Stimulated activated naive B cell treated with anti-CD40 and anti-IgM and Interleukin-4, amounts not matched to agents 10 μg/mL and 1 μg/mL and 100 μg/mL, for 72 hours (primary cell): ENCODE results near the gene AP2A2.

Experiments
- ATAC-seq, 2 donors: fragments of 150-1000 bp; cut with Tn5 transposase; replicated peaks; 2 replicates each; pipeline ENCODE4 v1.10.0; 2021; ENCODE audit warnings: moderate library complexity in 1 of 2
- DNase-seq: peaks from one replicate; pipeline ENCODE4 v3.0.0; 2021
- H3K27ac Mint-ChIP-seq: one replicate; pipeline ENCODE4 v1.8.0; 2022; ENCODE audit warnings: mild to moderate bottlenecking, mixed read lengths
- H3K27me3 Mint-ChIP-seq, 2 donors: one replicate each; pipeline ENCODE4 v1.8.0; 2022; ENCODE audit warnings: mixed read lengths in 2 of 2
- H3K36me3 Mint-ChIP-seq, 2 donors: one replicate each; pipeline ENCODE4 v1.8.0; 2022; ENCODE audit warnings: mixed read lengths in 2 of 2, mild to moderate bottlenecking in 1 of 2
- H3K4me1 Mint-ChIP-seq, 2 donors: one replicate each; pipeline ENCODE4 v1.8.0; 2022; ENCODE audit warnings: mixed read lengths in 2 of 2, mild to moderate bottlenecking in 1 of 2
- H3K4me3 Mint-ChIP-seq, 2 donors: one replicate each; pipeline ENCODE4 v1.8.0; 2022; ENCODE audit warnings: mild to moderate bottlenecking in 2 of 2, mixed read lengths in 2 of 2, moderate library complexity in 1 of 2
- H3K9me3 Mint-ChIP-seq, 2 donors: one replicate each; pipeline ENCODE4 v1.8.0; 2022; ENCODE audit warnings: mixed read lengths in 2 of 2, mild to moderate bottlenecking in 1 of 2

AP2A2 gene

DNA sequence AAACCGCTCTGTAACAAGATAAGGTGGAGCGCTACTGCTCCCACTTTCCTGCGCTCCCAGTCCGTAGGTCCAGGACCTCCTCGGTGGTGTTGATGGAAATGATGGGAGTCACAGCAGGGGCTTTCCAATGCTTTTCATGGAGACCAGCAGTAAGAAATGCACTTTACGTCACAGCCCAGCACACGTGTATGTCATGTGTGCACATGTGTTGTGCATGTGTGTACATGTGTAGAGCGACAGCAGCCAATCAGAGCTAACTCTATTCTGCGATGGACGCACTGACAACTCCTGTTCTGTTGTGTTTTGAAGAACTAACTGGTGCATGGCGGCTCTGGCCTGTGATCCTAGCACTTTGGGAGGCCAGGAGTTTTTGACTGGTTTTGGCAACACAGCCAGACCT, 16.3 kb upstream of the AP2A2 start:
- Mint-ChIP-seq H3K36me3 (peaks cover 9 to 17% of the 10 kb centered on the region in 2 donors), H3K4me1 (peaks cover 24 to 36% of the 10 kb centered on the region in 2 donors), H3K4me3 (peak overlapping the region; percentile 95 to 97), H3K27me3 (no peaks in the 10 kb centered on the region), H3K27ac (no peak overlapping the region), H3K9me3 (no peaks in the 10 kb centered on the region)
- no peak for ATAC-seq
- no peak for DNase-seq

- Mint-ChIP-seq H3K9me3 (no peaks in the 10 kb centered on the region), H3K27ac (peak overlapping the region; percentile 96), H3K36me3 (peaks cover 4 to 12% of the 10 kb centered on the region in 2 donors), H3K4me1 (peaks cover 24 to 36% of the 10 kb centered on the region in 2 donors), H3K27me3 (no peaks in the 10 kb centered on the region), H3K4me3 (peak overlapping the region; percentile 95 to 97)
- ATAC-seq: peak in 1 of 2 donors; percentile 26
- no peak for DNase-seq
Measured at GRCh38 chr11:910044-910588, 15.6 kb upstream of the AP2A2 start.

DNA sequence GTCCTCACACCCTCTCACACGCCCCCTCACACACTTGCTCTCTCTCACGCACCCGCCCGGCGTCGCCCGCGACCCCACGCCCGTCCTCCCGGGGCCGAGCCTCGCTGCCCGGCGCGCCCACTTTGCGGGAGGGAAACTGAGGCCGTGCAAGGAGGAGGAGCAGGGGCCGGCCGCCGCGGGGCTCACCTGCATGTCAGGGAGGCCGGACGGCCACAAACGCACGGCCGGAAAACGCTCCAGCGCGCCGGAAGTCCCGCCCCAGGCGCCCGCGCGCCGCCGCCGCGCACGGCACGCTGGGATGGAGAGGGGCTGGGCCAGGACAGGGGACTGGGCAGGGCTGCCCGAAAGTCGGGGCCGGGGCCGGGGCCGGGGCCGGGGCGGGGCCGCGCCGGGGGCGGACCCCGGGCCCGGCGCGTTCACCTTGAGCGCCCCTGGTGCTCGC, 15.1 kb upstream of the AP2A2 start, which contains the start of gene CHID1:
TSS of gene CHID1 (minus strand) at position 222 of the 442 bp plus-strand sequence. CDS start 5,994 bp downstream, outside the sequence.
- H3K36me3 Mint-ChIP-seq: peaks cover 2 to 10% of the 10 kb centered on the region in 2 donors
- peaks cover 22 to 36% of the 10 kb centered on the region in 2 donors for H3K4me1 Mint-ChIP-seq
- H3K4me3 Mint-ChIP-seq: peak within 1 kb of the TSS; percentile 95 to 97
- DNase-seq: peak; percentile 89
- no peaks in the 10 kb centered on the region for H3K27me3 Mint-ChIP-seq
- peak within 1 kb of the TSS; percentile 96 for H3K27ac Mint-ChIP-seq
- ATAC-seq: peak; percentile 91 to 93
- H3K9me3 Mint-ChIP-seq: no peaks in the 10 kb centered on the region

DNA sequence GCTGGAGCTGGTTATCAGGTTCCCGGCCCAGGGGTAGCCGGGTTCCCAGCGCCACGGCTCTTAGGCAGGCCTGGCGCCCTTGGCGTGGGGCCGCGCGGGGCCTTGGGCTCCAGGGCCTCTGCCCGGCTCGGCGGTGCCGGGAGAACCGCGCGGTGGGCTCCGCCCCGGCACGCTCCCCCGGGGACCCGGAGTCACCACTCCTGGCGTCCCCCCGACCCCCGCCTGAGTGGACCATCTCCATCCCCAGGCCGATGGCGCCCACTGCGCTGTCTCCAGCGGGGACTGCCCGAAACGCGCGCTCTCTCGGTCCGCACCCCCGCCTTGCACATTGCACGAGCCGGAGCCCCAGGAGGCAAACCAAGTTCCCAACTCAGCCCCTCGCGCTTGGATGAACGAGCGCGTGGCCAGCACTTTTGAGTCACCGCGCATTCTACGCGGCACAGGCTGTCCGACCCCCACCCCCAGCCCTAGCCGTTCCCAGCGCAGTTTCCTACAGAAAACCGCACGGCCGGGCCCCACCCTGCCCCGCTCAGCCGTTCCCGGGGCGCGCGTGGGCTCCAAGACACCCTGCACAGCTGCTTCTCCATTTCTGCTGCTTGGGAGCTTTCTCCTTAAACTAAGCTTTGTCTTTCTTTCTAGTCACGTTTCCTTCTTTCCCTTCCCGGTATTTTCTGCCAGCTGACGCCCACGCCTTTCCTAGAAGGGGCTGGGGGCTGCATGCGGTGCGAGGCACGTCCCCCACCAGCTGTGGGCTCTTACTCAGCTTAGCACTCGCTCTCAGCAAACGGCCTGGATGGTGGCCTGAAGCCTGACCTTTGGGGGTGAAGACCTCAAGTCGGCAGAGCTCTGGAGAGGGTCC, 14.4 kb upstream of the AP2A2 start:
- H3K9me3 Mint-ChIP-seq: no peaks in the 10 kb centered on the region
- DNase-seq (no peak), ATAC-seq (peak; percentile 47 to 52)
- H3K4me1 Mint-ChIP-seq: peaks cover 21 to 36% of the 10 kb centered on the region in 2 donors
- H3K36me3 Mint-ChIP-seq: peaks cover 1 to 8% of the 10 kb centered on the region in 2 donors
- peak overlapping the region; percentile 86 for H3K27ac Mint-ChIP-seq
- peak overlapping the region; percentile 91 for H3K4me3 Mint-ChIP-seq
- no peaks in the 10 kb centered on the region for H3K27me3 Mint-ChIP-seq

DNA sequence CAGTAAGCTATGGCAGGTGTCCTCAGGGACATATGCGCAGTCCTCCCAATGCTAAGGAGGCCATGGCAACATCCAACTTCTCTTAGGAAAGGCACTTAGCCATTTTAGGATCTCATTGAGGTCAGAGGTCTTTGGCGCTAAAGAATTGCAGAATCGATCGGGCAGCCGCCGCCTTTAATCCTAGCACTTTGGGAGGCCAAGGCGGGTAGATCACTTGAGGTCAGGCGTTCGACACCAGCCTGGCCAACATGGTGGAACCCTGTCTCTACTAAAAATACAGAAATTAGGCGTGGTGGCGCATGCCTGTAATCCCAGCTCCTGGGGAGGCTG, 13.8 kb upstream of the AP2A2 start:
- Mint-ChIP-seq H3K4me3 (peak overlapping the region; percentile 91), H3K36me3 (peaks cover 1 to 8% of the 10 kb centered on the region in 2 donors), H3K4me1 (peaks cover 21 to 36% of the 10 kb centered on the region in 2 donors), H3K9me3 (no peaks in the 10 kb centered on the region), H3K27me3 (no peaks in the 10 kb centered on the region), H3K27ac (peak overlapping the region; percentile 86)
- no peak for ATAC-seq
- no peak for DNase-seq

DNA sequence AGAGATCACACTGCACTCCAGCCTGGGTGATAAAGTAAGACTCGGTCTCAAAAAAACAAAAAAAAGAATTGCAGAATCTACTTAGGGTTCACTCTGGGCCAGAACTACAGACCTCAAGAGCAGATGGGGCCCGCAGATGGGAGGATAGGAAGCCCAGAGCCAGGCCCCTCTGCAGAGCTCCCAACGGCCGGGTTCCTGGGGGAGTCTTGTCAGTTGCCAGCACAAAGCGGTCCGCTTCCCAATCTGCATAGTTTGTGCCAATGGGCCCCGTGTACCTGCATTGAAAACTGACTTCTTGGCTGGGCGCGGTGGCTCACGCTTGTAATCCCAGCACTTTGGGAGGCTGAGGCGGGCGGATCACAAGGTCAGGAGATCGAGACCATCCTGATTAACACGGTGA, 13.4 kb upstream of the AP2A2 start:
- Mint-ChIP-seq H3K4me3 (no peak overlapping the region), H3K27ac (no peak overlapping the region), H3K36me3 (peaks cover 1 to 8% of the 10 kb centered on the region in 2 donors), H3K9me3 (no peaks in the 10 kb centered on the region), H3K4me1 (peaks cover 21 to 32% of the 10 kb centered on the region in 2 donors), H3K27me3 (no peaks in the 10 kb centered on the region)
- no peak for ATAC-seq
- no peak for DNase-seq

DNA sequence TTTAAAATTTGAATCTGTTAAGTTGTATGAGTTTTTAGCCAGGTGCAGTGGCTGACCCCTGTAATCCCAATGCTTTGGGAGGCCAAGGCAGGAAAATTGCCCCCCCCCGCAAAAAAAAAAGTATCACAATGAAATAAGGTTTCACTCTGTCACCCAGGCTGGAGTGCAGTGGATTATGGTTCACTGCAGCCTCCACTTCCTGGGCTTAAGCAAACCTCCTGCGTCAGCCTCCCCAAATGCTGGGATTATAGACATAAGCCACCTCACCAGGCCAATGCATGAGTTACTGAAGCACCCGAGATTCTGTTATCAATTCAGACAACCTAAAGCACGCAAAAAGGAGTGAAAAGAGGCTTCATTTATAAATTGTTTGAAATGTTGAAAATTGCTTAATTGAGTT, 12.6 kb upstream of the AP2A2 start:
- H3K4me1 Mint-ChIP-seq: peaks cover 14 to 24% of the 10 kb centered on the region in 2 donors
- no peak overlapping the region for H3K27ac Mint-ChIP-seq
- DNase-seq (no peak), ATAC-seq (no peak)
- H3K27me3 Mint-ChIP-seq: no peaks in the 10 kb centered on the region
- H3K36me3 Mint-ChIP-seq: peaks cover 0 to 5% of the 10 kb centered on the region in 2 donors
- H3K9me3 Mint-ChIP-seq: no peaks in the 10 kb centered on the region
- H3K4me3 Mint-ChIP-seq: no peak overlapping the region

DNA sequence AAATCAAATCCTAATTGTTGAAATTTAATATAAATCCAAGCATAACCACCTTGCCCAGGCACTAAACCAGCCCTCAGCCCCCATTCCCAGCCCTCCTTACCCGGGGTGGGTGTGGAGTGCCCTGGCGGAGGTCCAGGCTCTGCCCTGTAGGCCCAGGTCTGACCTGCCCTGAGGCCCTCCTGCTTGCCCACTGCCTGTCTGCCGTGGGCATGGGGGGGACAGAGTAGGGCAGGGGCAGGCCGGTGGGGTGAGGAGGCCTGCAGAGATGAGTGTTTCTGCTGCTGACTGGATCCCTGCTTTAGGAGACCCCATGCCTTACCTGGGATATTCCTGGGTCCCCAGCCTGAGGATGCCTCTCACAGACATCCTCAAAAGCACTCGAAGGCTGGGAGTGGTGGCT, 11.5 kb upstream of the AP2A2 start:
- ATAC-seq (no peak), DNase-seq (no peak)
- Mint-ChIP-seq H3K4me3 (no peak overlapping the region), H3K9me3 (no peaks in the 10 kb centered on the region), H3K36me3 (peaks cover 0 to 1% of the 10 kb centered on the region in 2 donors), H3K27ac (no peak overlapping the region), H3K4me1 (peaks cover 6 to 13% of the 10 kb centered on the region in 2 donors), H3K27me3 (no peaks in the 10 kb centered on the region)

- Mint-ChIP-seq H3K9me3 (no peaks in the 10 kb centered on the region), H3K4me3 (no peak overlapping the region), H3K27me3 (no peaks in the 10 kb centered on the region), H3K4me1 (peaks cover 3 to 6% of the 10 kb centered on the region in 2 donors), H3K36me3 (no peaks in the 10 kb centered on the region), H3K27ac (no peak overlapping the region)
- no peak for ATAC-seq
- DNase-seq: no peak
Measured at GRCh38 chr11:914747-915501, 10.7 kb upstream of the AP2A2 start.

- Mint-ChIP-seq H3K27me3 (no peaks in the 10 kb centered on the region), H3K27ac (peak overlapping the region; percentile 47), H3K9me3 (no peaks in the 10 kb centered on the region), H3K4me3 (no peak overlapping the region), H3K4me1 (no peaks in the 10 kb centered on the region), H3K36me3 (no peaks in the 10 kb centered on the region)
- DNase-seq (no peak), ATAC-seq (no peak)
Measured at GRCh38 chr11:917426-917825, 8.2 kb upstream of the AP2A2 start.

DNA sequence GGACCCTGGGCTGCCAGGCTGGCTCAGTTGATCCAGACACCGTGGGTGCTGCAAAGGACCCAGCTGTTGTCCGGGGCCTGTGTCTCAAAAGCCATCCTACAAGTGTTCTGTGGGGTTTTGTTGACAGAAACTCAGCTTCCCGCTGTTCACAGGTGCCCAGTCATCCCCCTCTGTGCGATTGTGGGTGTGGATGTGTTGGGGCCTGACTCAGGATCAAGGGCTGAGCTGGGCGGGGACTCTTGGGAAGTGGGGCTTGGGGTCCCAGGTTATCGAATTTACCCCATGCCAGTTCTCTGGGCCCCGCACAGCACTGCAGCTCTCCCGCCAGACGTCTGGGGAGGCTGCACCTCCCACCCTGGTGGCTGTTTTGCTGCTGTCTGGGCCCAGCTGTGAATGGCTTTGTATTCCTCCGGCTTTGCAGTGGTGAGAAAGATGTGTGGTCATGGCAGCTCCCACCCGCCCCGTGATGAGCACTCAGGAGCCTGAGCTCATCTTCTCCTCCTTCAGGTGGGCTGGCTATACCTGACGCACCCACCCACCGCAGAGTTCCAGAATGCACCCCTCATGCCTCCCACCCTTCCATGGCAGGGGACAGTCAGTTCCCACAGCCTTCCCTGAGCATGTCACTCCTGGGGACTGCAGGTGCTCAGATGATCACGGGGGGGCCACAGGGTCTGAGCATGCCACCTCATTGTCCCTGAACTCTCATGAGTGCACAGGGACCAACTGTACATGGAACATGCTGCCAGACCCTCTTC, 3.6 kb upstream of the AP2A2 start:
- no peak overlapping the region for H3K27ac Mint-ChIP-seq
- ATAC-seq (no peak), DNase-seq (no peak)
- H3K9me3 Mint-ChIP-seq: no peaks in the 10 kb centered on the region
- H3K4me3 Mint-ChIP-seq: no peak overlapping the region
- H3K36me3 Mint-ChIP-seq: no peaks in the 10 kb centered on the region
- H3K4me1 Mint-ChIP-seq: peaks cover 8% of the 10 kb centered on the region in 2 donors
- H3K27me3 Mint-ChIP-seq: no peaks in the 10 kb centered on the region

- Mint-ChIP-seq H3K36me3 (peaks cover 2 to 3% of the 10 kb centered on the region in 2 donors), H3K9me3 (no peaks in the 10 kb centered on the region), H3K4me3 (no peak overlapping the region), H3K27ac (no peak overlapping the region), H3K27me3 (no peaks in the 10 kb centered on the region), H3K4me1 (peaks cover 14 to 25% of the 10 kb centered on the region in 2 donors)
- ATAC-seq: no peak
- no peak for DNase-seq
Measured at GRCh38 chr11:923691-924405, 1.8 kb upstream of the AP2A2 start.

DNA sequence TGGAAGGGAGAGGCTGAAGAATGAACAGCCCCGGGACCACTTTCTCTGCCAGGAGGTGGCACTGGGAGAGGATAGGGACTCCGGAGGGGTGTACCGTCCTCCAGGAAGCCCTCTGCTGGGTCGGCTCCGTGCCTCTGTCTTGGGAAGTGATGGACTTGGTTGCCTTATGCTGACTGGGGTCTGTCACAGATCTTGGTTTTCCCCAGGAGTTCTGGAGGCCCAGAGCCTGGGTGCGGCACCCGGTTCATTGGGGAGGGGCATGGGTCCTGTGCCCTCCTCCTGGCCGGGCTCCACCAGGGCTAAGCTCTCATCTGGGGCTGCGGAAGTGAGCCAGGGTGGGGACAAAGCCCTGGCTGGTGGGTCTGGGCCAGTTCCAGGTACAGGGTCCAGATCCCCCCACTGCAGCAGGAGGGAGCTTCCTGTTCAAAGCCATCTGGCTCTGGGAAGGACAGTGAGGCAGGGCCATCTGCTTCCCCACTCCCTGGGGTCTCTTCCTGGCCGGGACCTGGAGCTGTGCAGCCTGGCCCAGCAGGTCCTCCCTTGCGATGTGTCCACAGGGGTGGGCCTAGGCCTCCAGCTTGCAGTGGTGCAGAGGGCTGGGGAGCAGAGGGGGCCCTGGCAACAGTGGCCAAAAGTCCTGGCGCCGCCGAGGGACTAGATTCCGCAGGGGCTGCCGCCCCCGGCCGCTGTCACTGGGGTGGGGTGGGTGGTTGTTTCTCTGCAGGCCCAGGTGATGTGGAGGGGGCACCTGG, 1.1 kb upstream of the AP2A2 start:
- H3K27me3 Mint-ChIP-seq: no peaks in the 10 kb centered on the region

More for the DNA sequence above, 1.1 kb upstream of the AP2A2 start:
- Mint-ChIP-seq H3K36me3 (peaks cover 2 to 4% of the 10 kb centered on the region in 2 donors), H3K27ac (no peak overlapping the region), H3K4me3 (no peak overlapping the region), H3K9me3 (no peaks in the 10 kb centered on the region), H3K4me1 (peaks cover 17 to 29% of the 10 kb centered on the region in 2 donors)
- no peak for DNase-seq
- ATAC-seq: no peak
